ENCODE results near the gene TCEA3.

GRCh38 chr1:23383577-23384311 lies 40.8 kb downstream of the TCEA3 start:
- TF ChIP-seq CTBP1 (IDR thresholded peaks at IDR 0.05; ENCODE audit: borderline replicate concordance) (no peak), SP1 (IDR thresholded peaks at IDR 0.05) (no peak), BHLHE40 (IDR thresholded peaks at IDR 0.05; ENCODE audit: borderline replicate concordance) (no peak), FOXA1 (IDR thresholded peaks at IDR 0.05) (no peak), FOXM1 (IDR thresholded peaks at IDR 0.05; ENCODE audit: borderline replicate concordance) (no peak), LEF1 (IDR thresholded peaks at IDR 0.05; ENCODE audit: borderline replicate concordance) (no peak), SUZ12 (IDR thresholded peaks at IDR 0.05) (no peak), TARDBP (IDR thresholded peaks at IDR 0.05) (no peak), NFRKB (IDR thresholded peaks at IDR 0.05) (no peak), FOXK2 (IDR thresholded peaks at IDR 0.05) (no peak)
